H1 (cell line): ENCODE data around the gene PTPN22. TPM values are rescaled to one million over a fixed set of nuclear protein-coding genes. Genes with fewer than 3 reads are reported as not detected.

ENCODE experiments used
- CTCF ChIA-PET: fragments of 300-600 bp; sonication (Branson Sonifier 250); formaldehyde crosslinking; loops from one replicate; lab custom pipeline; 2021; ENCODE audit not compliant: partially characterized antibody; lab: Charles Lee
- POLR2A ChIA-PET: fragments of 300-600 bp; sonication (Branson Sonifier 250); formaldehyde crosslinking; loops from one replicate; lab custom pipeline; 2021; ENCODE audit warnings: inconsistent platforms; ENCODE audit not compliant: partially characterized antibody; lab: Charles Lee
- DNase-seq, 2 experiments: peaks; one replicate each; pipeline versions ENCODE4 v3.0.0 to v3.0.0-alpha.2; 2010 to 2022; ENCODE audit warnings: low spot score in 2 of 2, low read depth in 1 of 2, mixed read lengths in 1 of 2
- FAIRE-seq: peaks from 2 replicates; lab custom pipeline; 2011; peaks lifted over from hg19 to GRCh38; lab: Jason Lieb, UNC
- H2AFZ ChIP-seq: 2 replicates; pipeline ENCODE4 v1.8.1; 2012; ENCODE audit warnings: low read length, inconsistent platforms
- H2AK5ac ChIP-seq: 2 replicates; pipeline ENCODE4 v1.6.1; 2013; ENCODE audit warnings: low read depth, low read length
- H2BK120ac ChIP-seq: replicated peaks from 2 replicates; pipeline ENCODE3; 2013; ENCODE audit warnings: low read depth, low read length, inconsistent platforms
- H2BK12ac ChIP-seq: 2 replicates; pipeline ENCODE4 v1.6.1; 2013; ENCODE audit warnings: low read depth, low read length
- H2BK15ac ChIP-seq: 2 replicates; pipeline ENCODE4 v1.6.1; 2013; ENCODE audit warnings: low read length
- H2BK20ac ChIP-seq: 2 replicates; pipeline ENCODE4 v1.6.1; 2013; ENCODE audit warnings: low read length
- H2BK5ac ChIP-seq: 2 replicates; pipeline ENCODE4 v1.6.1; 2013; ENCODE audit warnings: low read depth, low read length
- H3K14ac ChIP-seq: 2 replicates; pipeline ENCODE4 v1.6.1; 2013; ENCODE audit warnings: inconsistent platforms; ENCODE audit not compliant: insufficient read length
- H3K18ac ChIP-seq: 2 replicates; pipeline ENCODE4 v1.6.1; 2013; ENCODE audit warnings: low read length; ENCODE audit errors: extremely low read depth
- H3K23ac ChIP-seq: 2 replicates; pipeline ENCODE4 v1.6.1; 2013; ENCODE audit warnings: inconsistent platforms; ENCODE audit not compliant: insufficient read length
- H3K23me2 ChIP-seq: 2 replicates; pipeline ENCODE4 v1.6.1; 2013; ENCODE audit warnings: low read depth, low read length
- H3K27ac ChIP-seq: 2 replicates; pipeline ENCODE4 v1.6.1; 2011; ENCODE audit warnings: low read depth, low read length, inconsistent platforms
- H3K27me3 ChIP-seq, 4 experiments: replicated peaks in 1 of 4; 1 replicate in 1 of 4; 2 replicates in 3 of 4; pipeline versions ENCODE4 v1.6.1 to v1.8.1; 2011 to 2013; ENCODE audit warnings: low read length in 3 of 4, mild to moderate bottlenecking in 3 of 4, inconsistent platforms in 2 of 4, mixed read lengths in 2 of 4, moderate library complexity in 1 of 4; ENCODE audit not compliant: control insufficient read depth in 3 of 4, insufficient read depth in 3 of 4; ENCODE audit errors: extremely low read depth in 1 of 4
- H3K36me3 ChIP-seq, 4 experiments: 2 replicates each; pipeline versions ENCODE4 v1.6.1 to v1.8.1; 2011 to 2013; ENCODE audit warnings: mild to moderate bottlenecking in 4 of 4, low read length in 3 of 4, moderate library complexity in 2 of 4, control low read depth in 1 of 4, inconsistent platforms in 1 of 4; ENCODE audit not compliant: insufficient read depth in 4 of 4, control insufficient read depth in 2 of 4
- H3K4ac ChIP-seq: replicated peaks from 2 replicates; pipeline ENCODE3; 2013; ENCODE audit warnings: low read length, low read depth, mixed read lengths, inconsistent platforms; ENCODE audit not compliant: insufficient read length
- H3K4me1 ChIP-seq, 4 experiments: replicated peaks in 1 of 4; 1 replicate in 1 of 4; 2 replicates in 3 of 4; pipeline versions ENCODE4 v1.6.1 to v1.8.1; 2011 to 2013; ENCODE audit warnings: low read length in 3 of 4, inconsistent platforms in 2 of 4, mixed read lengths in 1 of 4; ENCODE audit not compliant: insufficient read depth in 4 of 4, control insufficient read depth in 3 of 4
- H3K4me2 ChIP-seq, 2 experiments: 2 replicates each; pipeline versions ENCODE4 v1.6.1 to v1.8.1; 2011 to 2013; ENCODE audit warnings: low read depth in 2 of 2, low read length in 2 of 2, control low read depth in 1 of 2, inconsistent platforms in 1 of 2, mild to moderate bottlenecking in 1 of 2; ENCODE audit not compliant: insufficient read depth in 1 of 2
- H3K4me3 ChIP-seq, 4 experiments: fragments of 200-600, 300-600 bp in 1 of 4; sonication (generic), shearing (Covaris generic), sonication (Bioruptor Twin) in 1 of 4; 2 replicates each; pipeline versions ENCODE4 v1.5.1 to v1.8.1; 2011 to 2016; ENCODE audit warnings: low read length in 4 of 4, low read depth in 3 of 4, control low read depth in 2 of 4, inconsistent platforms in 2 of 4, mild to moderate bottlenecking in 2 of 4, mixed read lengths in 1 of 4, moderate library complexity in 1 of 4; ENCODE audit not compliant: insufficient read depth in 2 of 4; ENCODE audit errors: extremely low read depth in 1 of 4
- H3K56ac ChIP-seq: replicated peaks from 2 replicates; pipeline ENCODE3; 2013; ENCODE audit warnings: low read depth, mild to moderate bottlenecking, mixed read lengths, low read length, inconsistent platforms; ENCODE audit not compliant: insufficient read length
- H3K79me1 ChIP-seq: 2 replicates; pipeline ENCODE4 v1.6.1; 2013; ENCODE audit warnings: low read depth, low read length, control low read depth
- H3K79me2 ChIP-seq, 2 experiments: 2 replicates each; pipeline versions ENCODE4 v1.6.1 to v1.8.1; 2012 to 2013; ENCODE audit warnings: low read length in 2 of 2, mild to moderate bottlenecking in 2 of 2, inconsistent platforms in 1 of 2; ENCODE audit not compliant: insufficient read depth in 2 of 2, control insufficient read depth in 1 of 2
- H3K9ac ChIP-seq, 4 experiments: replicated peaks in 1 of 4; 1 replicate in 1 of 4; 2 replicates in 3 of 4; pipeline versions ENCODE4 v1.6.1 to v1.8.1; 2011 to 2013; ENCODE audit warnings: low read depth in 3 of 4, low read length in 3 of 4, control low read depth in 2 of 4, mild to moderate bottlenecking in 2 of 4, moderate library complexity in 2 of 4, inconsistent platforms in 1 of 4; ENCODE audit errors: extremely low read depth in 1 of 4
- H3K9me3 ChIP-seq, 2 experiments: 2 replicates each; pipeline versions ENCODE4 v1.6.1 to v1.8.1; 2012 to 2013; ENCODE audit warnings: mild to moderate bottlenecking in 2 of 2, moderate library complexity in 2 of 2, control low read depth in 1 of 2, inconsistent platforms in 1 of 2, low read depth in 1 of 2, low read length in 1 of 2, mixed read lengths in 1 of 2; ENCODE audit not compliant: insufficient read depth in 2 of 2
- H4K20me1 ChIP-seq, 2 experiments: replicated peaks in 1 of 2; 2 replicates each; pipeline versions ENCODE3 to v1.8.1; 2011 to 2013; ENCODE audit warnings: inconsistent platforms in 2 of 2, low read length in 2 of 2, mild to moderate bottlenecking in 1 of 2; ENCODE audit not compliant: insufficient read depth in 2 of 2, control insufficient read depth in 1 of 2
- H4K5ac ChIP-seq: 2 replicates; pipeline ENCODE4 v1.6.1; 2013; ENCODE audit warnings: low read length, low read depth, mixed read lengths, inconsistent platforms; ENCODE audit not compliant: insufficient read length
- H4K8ac ChIP-seq: 2 replicates; pipeline ENCODE4 v1.8.0; 2013; ENCODE audit warnings: mild to moderate bottlenecking, moderate library complexity, low read length, inconsistent platforms; ENCODE audit not compliant: insufficient read depth; ENCODE audit errors: extremely low read depth
- H4K91ac ChIP-seq: replicated peaks from 2 replicates; pipeline ENCODE3; 2013; ENCODE audit warnings: low read length, mixed read lengths, inconsistent platforms; ENCODE audit not compliant: insufficient read length
- BACH1 ChIP-seq: IDR thresholded peaks from 2 replicates; pipeline ENCODE4 v1.6.1; 2012; ENCODE audit warnings: low read length, improper control_type of control experiment
- CEBPB ChIP-seq: IDR thresholded peaks from 2 replicates; pipeline ENCODE4 v1.6.1; 2012; ENCODE audit warnings: low read depth, low read length
- CHD1 ChIP-seq: IDR thresholded peaks from 2 replicates; pipeline ENCODE4 v1.6.1; 2012; ENCODE audit warnings: low read depth, low read length, improper control_type of control experiment
- EZH2 ChIP-seq: fragments of 200-600 bp; sonication (generic); IDR thresholded peaks from 2 replicates; pipeline ENCODE4 v1.7.1; 2012; ENCODE audit warnings: low read depth, mild to moderate bottlenecking, moderate library complexity, low read length, inconsistent platforms; ENCODE audit not compliant: severe bottlenecking
- JUN ChIP-seq: IDR thresholded peaks from 2 replicates; pipeline ENCODE4 v1.6.1; 2011; ENCODE audit warnings: low read depth, mild to moderate bottlenecking, improper control_type of control experiment, low read length
- POLR2A ChIP-seq, 2 experiments: IDR thresholded peaks; 1 replicate in 1 of 2; 2 replicates in 1 of 2; pipeline ENCODE4 v1.6.1; 2011; ENCODE audit warnings: low read depth in 2 of 2, low read length in 2 of 2, mild to moderate bottlenecking in 2 of 2; ENCODE audit errors: control extremely low read depth in 1 of 2
- WGBS, 2 experiments: shearing (Covaris generic) in 1 of 2; methylation state at CpG; one replicate each; pipeline versions ENCODE4 v1.1.6 to v1.1.7; 2013 to 2015; ENCODE audit warnings: low lambda C conversion rate in 2 of 2, mixed read lengths in 2 of 2, inconsistent platforms in 1 of 2, low coverage in 1 of 2, missing lambda C conversion rate in 1 of 2; ENCODE audit not compliant: insufficient replicate concordance in 2 of 2, insufficient coverage in 1 of 2, insufficient read length in 1 of 2; ENCODE audit errors: extremely low coverage in 1 of 2, missing lambda C conversion rate in 1 of 2; 5-methylcytosine and 5-hydroxymethylcytosine counted together
- polyA plus RNA-seq, 7 experiments: library from polyadenylated mRNA; depleted of rRNA in 3 of 7; stranded (reverse) in 5 of 7; unstranded in 2 of 7; fragments of >200 nt in 5 of 7; fragments of 200-250 nt in 2 of 7; gene quantifications; 1 replicate in 5 of 7; 2 replicates in 1 of 7; 4 replicates in 1 of 7; pipeline versions ENCODE4 v1.2.1 to v1.2.3, GENCODE V29; 2011 to 2013; ENCODE audit warnings: missing spikeins in 2 of 7, mixed read lengths in 2 of 7
- total RNA-seq: library from RNA; stranded (reverse); fragmentation: NEBNext Ultra II Directional; extraction: Animal tissue kit (Norgen Biotek cat#: 25700); gene quantifications from 2 replicates; pipeline ENCODE4 v1.2.1, GENCODE V29; 2021
- TF ChIP-seq, protein P1 (sequence below): IDR thresholded peaks from 2 replicates; pipeline ENCODE4 v1.6.1; 2012; ENCODE audit warnings: inconsistent platforms

Gene PTPN22
- total and polyA plus RNA-seq, 2 of the 8 experiments (the other 6 are each of a cell fraction or from before 2014, with no cell fraction given), result not detected

DNA sequence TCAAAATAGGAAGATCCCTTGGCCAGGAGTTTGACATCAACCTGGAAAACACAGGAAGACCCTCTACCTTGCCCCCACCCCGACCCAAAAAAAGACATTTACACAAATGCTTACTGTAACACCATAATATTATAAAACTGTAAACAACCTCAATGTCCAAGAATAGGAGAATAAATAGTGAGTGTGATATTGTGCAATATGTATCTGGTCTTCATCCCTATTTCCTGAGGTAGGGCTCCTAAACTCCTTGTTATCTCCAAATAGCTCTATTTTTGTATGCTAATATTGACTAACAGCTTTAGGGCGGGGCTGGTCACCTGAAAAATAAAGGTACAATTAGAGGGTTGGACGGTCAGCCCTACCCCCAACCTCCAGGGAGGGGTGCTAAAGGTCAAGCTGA lies 82.7 kb downstream of the PTPN22 start:
- POLR2A ChIA-PET, result interaction anchor here (0.6 to 1.6 kb wide), 4 partner anchors 10 to 97 kb away, joined by 3 to 5 read pairs (median 3); partner anchors contain the start of gene PHTF1
- Histone ChIP-seq H3K18ac (no peak overlapping the region), H3K4me2 (no peak overlapping the region), H2BK12ac (no peak overlapping the region), H2AK5ac (no peak overlapping the region), H3K9me3 (no peaks in the 10 kb centered on the region), H2BK20ac (no peak overlapping the region), H3K14ac (no peak overlapping the region), H3K27ac (no peak overlapping the region), H4K91ac (no peak overlapping the region), H4K5ac (no peak overlapping the region), H3K79me1 (no peaks in the 10 kb centered on the region), H2BK5ac (no peak overlapping the region), H2BK120ac (no peak overlapping the region), H4K8ac (no peak overlapping the region), H3K4ac (no peak overlapping the region), H2BK15ac (no peak overlapping the region), H4K20me1 (peaks cover 2 to 12% of the 10 kb centered on the region in 2 experiments), H2AFZ (no peak overlapping the region), H3K36me3 (no peaks in the 10 kb centered on the region; a peak in 4 of 8 replicates), H3K9ac (no peak overlapping the region), H3K23me2 (no peaks in the 10 kb centered on the region), H3K23ac (no peak overlapping the region), H3K56ac (no peak overlapping the region), H3K4me1 (peaks cover 0 to 3% (median 0%) of the 10 kb centered on the region in 4 experiments; a peak in 2 of 7 replicates), H3K27me3 (no peaks in the 10 kb centered on the region), H3K79me2 (peaks cover 0 to 29% of the 10 kb centered on the region in 2 experiments; a peak in 2 of 4 replicates), H3K4me3 (no peak overlapping the region)
- DNase-seq, result no peak
- FAIRE-seq, result no peak
- 84% methylated on average over 3 of the region's 3 CpGs; no CpG with 5 or more reads in 1 of the 2 experiments for WGBS, 2 experiments
- CTCF ChIA-PET, result interaction anchor here (1.0 kb wide), 1 partner anchor 46 kb away, joined by 4 read pairs; no protein-coding TSS in a partner anchor
- TF ChIP-seq, protein P1, sequence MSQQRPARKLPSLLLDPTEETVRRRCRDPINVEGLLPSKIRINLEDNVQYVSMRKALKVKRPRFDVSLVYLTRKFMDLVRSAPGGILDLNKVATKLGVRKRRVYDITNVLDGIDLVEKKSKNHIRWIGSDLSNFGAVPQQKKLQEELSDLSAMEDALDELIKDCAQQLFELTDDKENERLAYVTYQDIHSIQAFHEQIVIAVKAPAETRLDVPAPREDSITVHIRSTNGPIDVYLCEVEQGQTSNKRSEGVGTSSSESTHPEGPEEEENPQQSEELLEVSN, result no peak
- TF ChIP-seq JUN (no peak), EZH2 (no peak), POLR2A (IDR thresholded peaks at IDR 0.05; ENCODE audit: control extremely low read depth in 1 of 2, low read depth in 2 of 2, low read length in 2 of 2) (no peak), BACH1 (no peak), CHD1 (no peak), CEBPB (peak; percentile 46; the same call in 1 of the 2 replicates)
